Measurements from ENCODE around the gene CHMP3. TPM values are rescaled to one million over a fixed set of nuclear protein-coding genes. Genes with fewer than 3 reads are reported as not detected.

The CHMP3 gene
- total RNA-seq, 2 donors from 2014 or later, result 20.5 to 29.3 TPM

- peaks cover 81% of the 10 kb centered on the region for H3K36me3 ChIP-seq (ENCODE audit: control insufficient read depth, insufficient read depth, low read length)
These were observed 102.0 kb downstream of the CHMP3 start for GRCh38 chr2:86461042-86461743.

DNA sequence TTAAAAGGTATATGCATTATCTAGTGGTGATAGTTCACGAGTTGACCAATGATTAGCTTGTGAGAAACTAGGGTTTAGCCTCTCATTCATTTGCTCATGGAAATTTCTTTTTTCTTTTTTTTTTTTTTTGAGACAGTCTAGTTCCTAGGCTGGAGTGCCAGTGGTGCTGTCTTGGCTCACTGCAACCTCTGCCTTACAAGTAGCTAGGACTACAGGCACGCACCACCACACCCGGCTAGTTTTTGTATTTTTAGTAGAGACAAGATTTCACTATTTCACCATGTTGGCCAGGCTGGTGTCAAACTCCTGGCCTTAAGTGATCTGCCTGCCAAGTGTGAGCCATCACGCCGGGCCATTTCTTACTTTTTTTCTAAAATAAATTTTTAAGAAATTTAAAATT is 108.1 kb downstream of the CHMP3 start:
- H3K9me3 Mint-ChIP-seq, result no peaks in the 10 kb centered on the region
- Histone ChIP-seq H3K4me3 (ENCODE audit: low read length) (no peak overlapping the region), H3K36me3 (ENCODE audit: control insufficient read depth, insufficient read depth, low read length) (peaks cover 86% of the 10 kb centered on the region), H3K9ac (ENCODE audit: extremely low read depth, low read length, poor library complexity, severe bottlenecking) (no peak overlapping the region), H3K4me1 (ENCODE audit: control insufficient read depth, insufficient read depth, low read length) (no peaks in the 10 kb centered on the region), H3K27ac (ENCODE audit: low read depth, low read length) (no peak overlapping the region), H3K9me3 (ENCODE audit: control insufficient read depth, low read length) (peaks cover 14% of the 10 kb centered on the region), H3K27me3 (ENCODE audit: control insufficient read depth, insufficient read depth, low read length, poor library complexity, severe bottlenecking) (no peaks in the 10 kb centered on the region)
- peaks cover 6% of the 10 kb centered on the region for H3K4me1 Mint-ChIP-seq
- no peak for DNase-seq
- H3K27me3 Mint-ChIP-seq (ENCODE audit: insufficient read depth), result no peaks in the 10 kb centered on the region
- H3K36me3 Mint-ChIP-seq (ENCODE audit: low read depth), result peaks cover 77% of the 10 kb centered on the region
- TF ChIP-seq, protein P1, sequence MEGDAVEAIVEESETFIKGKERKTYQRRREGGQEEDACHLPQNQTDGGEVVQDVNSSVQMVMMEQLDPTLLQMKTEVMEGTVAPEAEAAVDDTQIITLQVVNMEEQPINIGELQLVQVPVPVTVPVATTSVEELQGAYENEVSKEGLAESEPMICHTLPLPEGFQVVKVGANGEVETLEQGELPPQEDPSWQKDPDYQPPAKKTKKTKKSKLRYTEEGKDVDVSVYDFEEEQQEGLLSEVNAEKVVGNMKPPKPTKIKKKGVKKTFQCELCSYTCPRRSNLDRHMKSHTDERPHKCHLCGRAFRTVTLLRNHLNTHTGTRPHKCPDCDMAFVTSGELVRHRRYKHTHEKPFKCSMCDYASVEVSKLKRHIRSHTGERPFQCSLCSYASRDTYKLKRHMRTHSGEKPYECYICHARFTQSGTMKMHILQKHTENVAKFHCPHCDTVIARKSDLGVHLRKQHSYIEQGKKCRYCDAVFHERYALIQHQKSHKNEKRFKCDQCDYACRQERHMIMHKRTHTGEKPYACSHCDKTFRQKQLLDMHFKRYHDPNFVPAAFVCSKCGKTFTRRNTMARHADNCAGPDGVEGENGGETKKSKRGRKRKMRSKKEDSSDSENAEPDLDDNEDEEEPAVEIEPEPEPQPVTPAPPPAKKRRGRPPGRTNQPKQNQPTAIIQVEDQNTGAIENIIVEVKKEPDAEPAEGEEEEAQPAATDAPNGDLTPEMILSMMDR (conservative IDR thresholded peaks at IDR 0.05), result no peak
- no peak overlapping the region for H3K27ac Mint-ChIP-seq
- no peak overlapping the region for H3K4me3 Mint-ChIP-seq
- whole genome bisulfite sequencing, 2 experiments (ENCODE audit: insufficient coverage in 1 of 2, insufficient read length in 1 of 2), result 88 to 100% methylated on average over 1 to 4 of the region's 5 CpGs

More at GRCh38 chr2:86461042-86461743, 102.0 kb downstream of the CHMP3 start:
- Histone ChIP-seq H3K9ac (ENCODE audit: extremely low read depth, low read length, poor library complexity, severe bottlenecking) (no peak overlapping the region), H3K4me1 (ENCODE audit: control insufficient read depth, insufficient read depth, low read length) (no peaks in the 10 kb centered on the region), H3K27ac (ENCODE audit: low read depth, low read length) (no peak overlapping the region), H3K9me3 (ENCODE audit: control insufficient read depth, low read length) (no peaks in the 10 kb centered on the region), H3K27me3 (ENCODE audit: control insufficient read depth, insufficient read depth, low read length, poor library complexity, severe bottlenecking) (no peaks in the 10 kb centered on the region), H3K4me3 (ENCODE audit: low read length) (no peak overlapping the region)
- Mint-ChIP-seq H3K4me3 (no peak overlapping the region), H3K36me3 (ENCODE audit: low read depth) (peaks cover 76% of the 10 kb centered on the region), H3K9me3 (no peaks in the 10 kb centered on the region), H3K27me3 (ENCODE audit: insufficient read depth) (no peaks in the 10 kb centered on the region), H3K27ac (no peak overlapping the region), H3K4me1 (no peaks in the 10 kb centered on the region)
- DNase-seq, result no peak
- TF ChIP-seq, protein P1 (conservative IDR thresholded peaks at IDR 0.05), result no peak
- WGBS, 2 experiments (ENCODE audit: insufficient coverage in 1 of 2, insufficient read length in 1 of 2), result 98 to 100% methylated on average over 3 of the region's 3 CpGs

GRCh38 chr2:86454238-86454637 is 109.0 kb downstream of the CHMP3 start:
- Histone ChIP-seq H3K4me1 (ENCODE audit: control insufficient read depth, insufficient read depth, low read length) (no peaks in the 10 kb centered on the region), H3K36me3 (ENCODE audit: control insufficient read depth, insufficient read depth, low read length) (peaks cover 86% of the 10 kb centered on the region), H3K27ac (ENCODE audit: low read depth, low read length) (no peak overlapping the region), H3K9ac (ENCODE audit: extremely low read depth, low read length, poor library complexity, severe bottlenecking) (no peak overlapping the region), H3K9me3 (ENCODE audit: control insufficient read depth, low read length) (peaks cover 14% of the 10 kb centered on the region), H3K27me3 (ENCODE audit: control insufficient read depth, insufficient read depth, low read length, poor library complexity, severe bottlenecking) (no peaks in the 10 kb centered on the region), H3K4me3 (ENCODE audit: low read length) (no peak overlapping the region)
- Mint-ChIP-seq H3K4me3 (no peak overlapping the region), H3K27me3 (ENCODE audit: insufficient read depth) (no peaks in the 10 kb centered on the region), H3K27ac (no peak overlapping the region), H3K4me1 (peaks cover 12% of the 10 kb centered on the region), H3K9me3 (no peaks in the 10 kb centered on the region), H3K36me3 (ENCODE audit: low read depth) (peaks cover 79% of the 10 kb centered on the region)
- TF ChIP-seq, protein P1 (conservative IDR thresholded peaks at IDR 0.05), result no peak
- no peak for DNase-seq

Data from endodermal cell (in vitro differentiated cells).